Activated gamma-delta T cell treated with Interleukin-2 at 50 U/mL for 16 hours (primary cell): ENCODE results near the gene CCNG1.
A peak's percentile ranks its signal among the peaks of the same experiment; 100 is the strongest.
"Not testable (repeated sequence)": the region's sequence is repeated elsewhere in the genome, so short reads cannot be mapped to it uniquely, and the experiment has no call there.

Experiments used
- DNase-seq: peaks from one replicate; pipeline ENCODE4 v3.0.0-alpha.2; 2020

Gene CCNG1, protein sequence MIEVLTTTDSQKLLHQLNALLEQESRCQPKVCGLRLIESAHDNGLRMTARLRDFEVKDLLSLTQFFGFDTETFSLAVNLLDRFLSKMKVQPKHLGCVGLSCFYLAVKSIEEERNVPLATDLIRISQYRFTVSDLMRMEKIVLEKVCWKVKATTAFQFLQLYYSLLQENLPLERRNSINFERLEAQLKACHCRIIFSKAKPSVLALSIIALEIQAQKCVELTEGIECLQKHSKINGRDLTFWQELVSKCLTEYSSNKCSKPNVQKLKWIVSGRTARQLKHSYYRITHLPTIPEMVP

DNA sequence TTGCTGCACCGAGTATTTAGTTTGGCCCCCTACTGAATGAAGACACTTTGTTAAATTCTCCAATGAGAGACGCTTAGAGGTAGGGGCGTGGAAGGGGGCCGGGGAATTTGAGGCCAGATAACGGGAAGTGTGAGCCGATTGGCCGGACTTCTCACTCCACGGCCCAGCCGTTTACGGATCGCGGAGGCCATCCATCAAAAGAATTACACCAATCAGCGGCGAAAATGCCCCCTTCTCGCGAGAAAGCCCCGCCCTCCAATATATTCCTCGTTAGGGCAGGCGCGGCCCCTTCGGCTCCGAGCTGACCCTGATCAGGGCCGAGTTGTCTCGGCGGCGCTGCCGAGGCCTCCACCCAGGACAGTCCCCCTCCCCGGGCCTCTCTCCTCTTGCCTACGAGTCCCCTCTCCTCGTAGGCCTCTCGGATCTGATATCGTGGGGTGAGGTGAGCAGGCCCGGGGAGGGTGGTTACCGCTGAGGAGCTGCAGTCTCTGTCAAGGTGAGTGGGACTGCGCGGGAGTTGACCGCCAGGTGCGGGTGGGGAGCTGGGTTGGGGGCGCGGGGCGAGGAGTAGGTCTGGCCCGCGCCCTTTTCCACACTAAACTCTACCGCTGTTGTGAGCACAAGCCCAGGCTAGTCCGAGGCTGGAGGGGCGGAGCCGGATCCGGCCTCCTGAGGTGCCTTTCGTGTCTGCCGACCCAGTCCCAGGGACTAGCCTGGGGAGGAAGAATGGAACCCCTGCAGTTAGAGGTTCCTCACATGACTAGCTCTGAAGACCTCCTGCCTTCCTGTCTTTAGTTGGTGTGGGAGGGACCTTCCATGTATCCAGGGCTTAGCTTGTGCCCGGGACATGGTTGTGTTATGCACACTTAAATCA, at the start of gene CCNG1:
Gene CCNG1 (plus strand): TSS at position 287 of the 874 bp plus-strand sequence. CDS start 1,662 bp downstream, outside the sequence.
- DNase-seq = peak; percentile 86

DNA sequence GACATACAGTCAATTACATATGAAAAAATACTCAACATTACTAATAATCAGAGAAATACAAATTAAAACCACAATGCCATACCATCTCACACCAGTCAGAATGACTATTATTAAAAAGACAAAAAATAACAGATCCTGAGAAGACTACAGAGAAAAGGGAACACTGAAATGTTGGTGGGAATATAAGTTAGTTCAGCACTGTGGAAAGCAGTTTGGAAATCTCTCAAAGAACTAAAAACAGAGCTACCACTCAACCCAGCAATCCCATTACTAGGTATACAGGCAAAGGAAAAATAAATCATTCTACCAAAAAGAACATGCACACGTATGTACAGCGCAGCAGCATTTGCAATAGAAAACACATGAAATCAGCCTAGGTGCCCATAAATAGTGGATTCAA, 41.6 kb upstream of the CCNG1 start:
- no peak for DNase-seq

DNA sequence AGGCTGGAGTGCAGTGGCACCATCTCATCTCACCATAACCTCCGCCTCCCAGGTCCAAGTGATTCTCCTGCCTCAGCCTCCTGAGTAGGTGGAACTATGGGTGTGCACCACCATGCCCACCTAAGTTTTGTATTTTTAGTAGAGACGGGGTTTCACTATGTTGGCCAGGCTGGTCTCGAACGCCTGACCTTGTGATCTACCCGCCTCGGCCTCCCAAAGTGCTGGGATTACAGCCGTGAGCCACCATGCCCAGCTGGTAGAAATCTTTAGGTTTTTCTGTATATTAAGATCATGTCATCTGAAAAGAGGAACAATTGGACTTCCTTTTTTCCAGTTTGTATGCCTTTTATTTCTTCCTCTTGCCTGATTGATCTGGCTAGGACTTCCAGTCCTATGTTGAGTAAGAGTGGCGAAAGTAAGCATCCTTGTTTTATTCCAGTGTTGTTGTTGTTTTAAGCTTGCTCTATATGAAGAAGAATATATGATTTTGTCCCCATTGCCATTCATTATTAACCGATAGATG, 40.5 kb upstream of the CCNG1 start:
- DNase-seq = not testable (repeated sequence)

DNA sequence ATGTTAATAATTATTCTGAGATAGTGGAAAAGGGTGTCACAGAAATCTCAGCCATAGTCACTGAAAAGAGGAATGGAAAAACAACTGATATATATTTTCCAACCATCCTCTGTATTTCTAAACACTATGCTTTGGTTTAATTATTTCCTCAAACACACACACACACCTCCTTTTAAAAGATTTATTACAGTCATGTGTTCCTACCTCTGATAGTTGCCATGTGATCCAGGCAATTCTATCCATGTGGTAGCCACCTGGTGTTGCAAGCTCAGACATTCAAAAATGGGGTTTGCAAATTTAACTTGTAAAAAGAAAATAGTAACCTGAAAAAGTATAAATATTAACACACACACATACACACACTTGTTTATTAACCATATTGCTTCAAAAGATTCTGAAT, 40.0 kb upstream of the CCNG1 start:
- DNase-seq = no peak

DNA sequence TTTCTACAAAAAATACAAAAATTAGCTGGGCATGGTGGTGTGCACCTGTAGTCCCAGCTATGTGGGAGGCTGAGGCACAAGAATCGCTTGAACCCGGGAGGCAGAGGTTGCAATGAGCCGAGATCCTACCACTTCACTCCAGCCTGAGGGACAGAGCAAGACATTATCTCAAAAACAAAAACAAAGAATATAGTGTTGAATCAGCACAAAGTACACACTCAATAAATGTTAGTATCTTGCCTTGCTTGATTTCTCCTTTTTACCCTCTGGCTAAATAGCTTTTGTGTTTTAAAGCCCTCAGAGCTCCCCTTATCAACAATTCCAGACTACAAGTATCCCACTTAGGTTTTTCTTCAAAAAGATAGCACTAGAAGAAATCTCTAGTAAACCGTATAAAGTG, 37.5 kb upstream of the CCNG1 start:
- no peak for DNase-seq

DNA sequence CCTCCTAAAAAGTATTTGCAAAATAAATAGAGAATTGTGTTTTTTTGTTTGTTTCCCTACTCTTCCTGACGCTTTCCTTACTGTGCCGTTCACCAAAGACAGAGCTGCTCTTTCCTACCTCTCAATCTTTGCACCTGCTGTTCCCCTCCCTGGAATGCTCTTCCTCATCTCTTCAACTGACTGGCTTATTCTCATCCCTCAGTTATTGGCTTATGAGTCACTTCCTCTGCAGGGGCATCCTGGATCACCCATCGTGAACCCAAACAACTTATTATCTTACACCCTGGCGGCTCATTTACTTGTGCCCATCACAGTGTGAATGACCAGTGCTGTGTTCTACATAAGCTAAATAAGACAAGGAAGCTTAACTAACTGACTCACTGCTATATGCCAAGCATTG, 36.1 kb upstream of the CCNG1 start:
- no peak for DNase-seq

DNA sequence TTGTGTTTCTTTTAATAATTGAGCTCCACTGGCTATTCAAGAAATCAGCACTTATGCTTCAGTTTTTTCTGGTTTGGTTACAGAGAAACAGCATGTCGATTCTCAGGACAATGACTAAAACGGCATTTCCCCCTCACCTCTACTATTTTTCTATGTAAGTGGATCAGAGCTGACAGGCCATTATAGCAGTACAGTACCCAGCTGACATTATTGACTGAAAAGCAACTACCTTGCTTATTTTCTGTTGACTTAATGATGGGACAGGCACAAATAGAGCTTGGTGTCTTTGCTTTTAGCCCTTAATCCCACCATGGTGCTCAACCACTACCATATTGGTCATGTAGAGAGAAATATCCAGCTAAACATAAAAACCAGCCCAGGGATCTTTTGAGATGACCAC, 35.4 kb upstream of the CCNG1 start:
- DNase-seq = no peak

DNA sequence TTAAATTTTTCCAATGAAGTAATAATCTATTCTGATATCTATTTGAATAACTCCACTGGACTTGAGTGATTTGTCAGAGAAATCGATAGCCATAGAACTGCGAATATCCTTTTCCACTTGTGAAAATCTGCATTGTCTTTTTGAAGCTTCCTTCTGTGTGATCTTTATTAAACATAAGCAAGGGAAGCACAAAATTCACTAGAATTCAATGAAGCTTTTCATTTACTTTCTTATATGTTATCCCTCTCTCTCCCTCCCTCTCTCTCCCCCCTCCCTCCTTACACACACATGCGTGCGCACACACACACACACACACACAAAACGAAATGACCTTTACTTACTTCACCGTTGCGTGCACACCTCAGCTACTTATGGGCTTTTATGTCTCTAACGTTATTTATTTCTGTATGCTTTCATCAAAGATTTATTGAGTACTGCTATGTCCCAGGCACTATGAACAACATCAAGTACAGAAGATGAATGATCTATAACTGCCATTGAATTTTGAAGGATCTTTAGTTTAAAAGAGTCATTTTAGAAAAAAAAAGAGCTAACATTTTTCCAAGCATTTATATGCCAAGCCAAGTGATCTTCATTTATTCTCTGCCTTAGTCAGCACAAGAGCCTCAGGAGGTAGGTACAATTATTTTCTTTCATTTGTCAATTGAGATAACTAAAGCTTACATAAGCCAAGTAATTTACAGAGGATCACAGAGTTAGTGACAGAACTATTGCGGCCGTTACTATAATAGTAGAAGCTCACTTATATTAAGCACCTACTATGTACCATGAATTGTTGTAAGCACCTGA, 32.8 kb upstream of the CCNG1 start:
- DNase-seq = no peak

DNA sequence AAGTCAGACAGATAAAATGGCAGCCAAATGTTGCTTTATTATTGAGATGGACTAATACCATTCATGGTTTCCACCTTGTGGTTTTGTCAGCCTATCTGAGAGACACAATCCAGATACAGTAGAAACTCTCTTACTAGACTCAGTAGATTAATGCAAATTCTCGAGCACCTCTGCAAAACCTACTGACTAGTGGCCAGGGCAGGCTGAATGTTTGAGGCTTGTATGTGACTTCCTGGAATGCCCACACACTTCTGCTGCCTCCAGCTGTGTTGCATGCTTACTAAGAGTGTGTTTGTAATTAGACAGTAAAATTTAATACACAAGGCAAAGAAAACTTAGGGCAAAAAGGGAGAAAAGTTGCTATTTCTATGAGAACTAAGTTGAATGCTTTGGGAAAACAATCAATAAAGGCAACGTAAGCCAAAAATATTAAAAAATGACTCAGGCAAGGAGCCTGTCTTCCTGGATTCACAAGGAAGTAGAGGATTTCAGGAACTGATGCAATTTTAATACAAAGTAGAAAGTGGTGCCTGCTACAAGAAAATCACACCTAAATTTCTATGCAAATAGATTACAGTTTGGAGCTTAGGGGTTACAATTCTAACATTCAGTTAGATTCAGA, 30.2 kb upstream of the CCNG1 start:
- no peak for DNase-seq

DNA sequence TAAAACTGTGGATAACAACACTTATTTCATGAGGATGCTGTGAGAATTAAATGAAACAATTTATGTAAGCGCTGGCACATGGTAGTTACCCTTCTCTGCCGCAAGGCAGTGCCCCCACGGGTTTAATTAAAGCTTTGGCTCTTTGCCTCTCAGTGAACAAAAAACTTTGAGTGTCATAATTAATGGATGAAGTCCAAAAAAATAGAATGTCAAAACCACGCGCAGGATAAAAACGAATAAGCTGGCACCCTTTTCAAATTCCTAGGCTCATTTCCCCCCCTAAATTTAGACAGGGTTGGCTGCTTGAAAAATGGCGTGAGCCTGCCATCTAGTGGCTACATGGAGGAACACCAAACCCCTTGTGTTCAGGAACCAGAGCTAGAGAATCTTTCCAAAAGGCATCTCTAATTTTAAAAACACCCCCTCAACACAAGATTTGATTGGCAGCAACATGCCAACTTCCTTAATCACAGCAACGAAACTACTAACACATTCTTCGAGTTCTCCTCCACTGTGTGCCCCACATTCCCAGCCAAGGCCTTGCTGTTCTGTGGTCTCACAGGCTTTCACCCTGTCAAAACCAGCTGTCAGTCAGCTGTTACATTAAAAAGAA, 29.0 kb upstream of the CCNG1 start:
- DNase-seq = peak; percentile 58

DNA sequence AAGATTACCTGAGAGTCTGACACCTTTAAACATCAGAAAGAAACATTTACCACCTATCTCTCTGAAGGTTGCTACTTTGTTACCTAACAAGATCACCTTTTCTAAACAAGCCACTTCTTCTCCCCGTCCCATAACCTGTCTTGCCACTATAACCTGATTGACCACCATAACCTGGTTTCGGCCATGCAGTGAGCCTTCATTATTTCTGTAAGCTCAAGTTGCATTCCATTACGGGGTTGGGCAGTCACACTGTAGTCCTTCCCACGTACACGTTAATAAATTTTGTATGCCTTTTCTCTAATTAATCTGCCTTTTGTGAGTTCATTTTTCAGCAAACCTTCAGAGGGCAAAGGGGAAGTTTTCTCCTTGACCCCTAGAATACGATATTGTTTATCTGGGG, 28.0 kb upstream of the CCNG1 start:
- no peak for DNase-seq

DNA sequence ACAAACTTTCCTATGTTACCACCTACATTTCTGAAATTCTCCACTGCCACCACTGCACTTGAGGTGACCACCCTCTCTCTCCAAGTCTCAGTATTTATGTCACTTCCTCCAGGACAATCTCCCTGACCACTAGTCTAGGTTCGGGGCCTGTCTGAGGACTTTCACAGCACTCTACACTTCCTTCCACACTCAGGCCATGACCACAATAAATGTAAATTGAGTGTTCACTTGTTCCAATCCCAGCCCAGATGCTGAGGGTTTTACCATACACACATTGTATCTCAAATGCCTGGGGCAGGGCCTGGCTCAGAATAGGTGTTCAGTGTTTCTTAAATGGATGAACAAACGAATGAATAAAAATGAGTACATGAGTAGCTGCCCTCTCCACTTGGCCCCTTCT, 26.9 kb upstream of the CCNG1 start:
- no peak for DNase-seq

DNA sequence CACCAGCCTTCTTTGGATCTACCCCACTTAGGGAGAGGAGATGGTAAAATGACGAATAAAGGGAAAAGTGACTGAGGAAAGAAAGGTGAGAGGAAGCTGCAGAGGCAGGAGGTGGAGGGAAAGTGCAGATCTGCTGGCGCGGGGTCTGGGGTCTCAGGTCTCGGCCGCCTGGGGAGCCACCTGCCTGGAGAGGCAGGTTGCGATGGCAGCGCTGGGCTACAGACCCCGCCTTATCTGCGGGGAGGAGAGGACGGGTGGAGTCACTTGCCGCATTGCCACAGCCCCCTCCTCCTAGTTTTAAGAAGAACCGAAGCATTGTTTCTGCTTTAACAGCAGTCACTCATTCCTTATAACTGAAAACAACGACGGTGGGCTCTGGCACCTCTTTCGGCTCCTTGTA, 21.7 kb upstream of the CCNG1 start:
- not testable (repeated sequence) for DNase-seq

DNA sequence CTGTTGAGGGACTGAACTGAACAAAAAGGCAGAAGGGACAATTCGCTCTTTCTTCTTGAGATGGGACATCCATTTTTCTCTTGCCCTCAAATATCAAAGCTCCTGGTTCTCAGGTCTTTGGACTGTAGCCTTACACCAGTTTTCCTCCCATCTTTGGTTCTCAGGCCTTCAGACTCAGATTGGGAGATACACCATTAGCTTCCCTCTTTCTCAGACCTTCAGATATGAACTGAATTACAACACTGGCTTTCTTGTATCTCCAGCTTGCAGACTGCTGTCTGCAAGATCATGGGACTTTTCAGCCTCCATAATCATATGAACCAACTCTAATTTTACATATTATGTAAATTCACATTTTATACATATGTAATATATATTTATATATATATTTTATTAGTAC, 12.6 kb upstream of the CCNG1 start:
- no peak for DNase-seq

DNA sequence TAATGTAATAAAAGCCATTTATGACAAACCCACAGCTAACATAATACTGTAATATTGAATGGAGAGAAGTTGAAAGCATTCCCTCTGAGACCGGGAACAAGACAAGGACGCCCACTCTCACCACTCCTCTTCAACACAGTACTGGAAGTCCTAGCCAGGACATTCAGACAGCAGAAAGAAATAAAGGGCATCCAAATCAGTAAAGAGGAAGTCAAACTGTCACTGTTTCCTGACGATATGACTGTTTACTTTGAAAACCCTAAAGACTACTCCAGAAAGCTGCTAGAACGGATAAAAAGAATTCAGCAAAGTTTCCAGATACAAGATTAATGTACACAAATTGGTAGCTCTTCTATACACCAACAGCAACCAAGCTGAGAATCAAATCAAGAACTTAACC, 11.3 kb upstream of the CCNG1 start:
- not testable (repeated sequence) for DNase-seq

DNA sequence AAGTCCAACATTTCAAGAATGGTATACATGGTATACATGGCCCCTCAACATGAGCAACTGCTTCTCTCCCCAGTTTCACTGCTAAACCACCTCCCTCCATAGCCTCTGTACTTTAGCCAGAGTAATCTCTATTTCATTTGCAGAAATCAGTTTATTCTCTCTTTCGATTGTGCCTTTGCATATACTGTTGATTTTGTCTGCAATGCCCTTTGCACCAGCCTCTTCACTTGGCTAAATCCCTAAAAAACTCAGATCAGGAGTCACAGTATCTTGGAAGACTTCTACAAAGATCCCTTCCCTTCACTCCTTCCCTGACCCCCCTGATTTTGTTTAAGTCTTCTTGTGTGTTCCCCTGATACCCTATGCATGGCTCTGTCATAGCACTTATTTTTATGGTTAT, 4.9 kb upstream of the CCNG1 start:
- DNase-seq = no peak

DNA sequence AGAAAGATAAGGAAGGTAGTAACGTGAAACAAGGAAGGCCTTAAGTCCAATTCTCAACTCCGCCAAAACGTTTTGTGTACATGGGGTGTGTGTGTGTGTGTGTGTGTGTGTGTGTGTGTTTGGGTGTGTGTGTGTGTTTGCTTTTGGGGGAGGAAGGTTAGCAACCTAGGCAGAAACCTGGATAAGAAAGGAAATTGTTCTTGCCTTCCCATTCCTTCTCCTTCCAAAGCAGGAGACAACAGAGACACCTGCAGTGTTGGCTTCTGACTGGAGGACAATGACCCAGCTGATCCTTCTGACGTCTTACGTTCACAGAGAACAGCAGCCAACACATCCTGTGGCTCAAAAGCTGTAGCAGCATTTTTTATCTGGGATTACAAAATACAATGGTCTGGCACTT, 4.1 kb upstream of the CCNG1 start:
- DNase-seq = no peak

DNA sequence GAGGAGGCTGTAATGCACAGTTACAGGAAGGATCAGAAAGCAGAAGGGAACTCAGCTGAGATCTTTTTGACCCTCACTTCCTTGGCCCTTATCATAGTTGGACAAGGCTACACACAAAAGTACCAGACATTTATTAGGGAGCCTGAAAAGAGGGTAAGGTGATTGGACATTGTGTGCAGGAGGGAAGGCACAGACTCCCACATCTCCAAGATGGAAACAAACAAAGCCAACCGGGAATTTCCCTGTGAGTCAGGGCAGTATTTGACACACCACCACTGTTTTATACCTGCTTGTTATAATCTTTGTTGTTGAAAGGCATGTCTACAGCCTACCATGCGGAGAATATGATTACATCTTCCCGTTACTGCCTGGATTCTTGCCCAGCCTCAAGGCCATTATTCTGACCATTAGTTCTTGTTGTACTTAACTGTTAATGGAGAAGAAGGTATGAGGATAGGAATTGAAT, 3.0 kb upstream of the CCNG1 start:
- no peak for DNase-seq

DNA sequence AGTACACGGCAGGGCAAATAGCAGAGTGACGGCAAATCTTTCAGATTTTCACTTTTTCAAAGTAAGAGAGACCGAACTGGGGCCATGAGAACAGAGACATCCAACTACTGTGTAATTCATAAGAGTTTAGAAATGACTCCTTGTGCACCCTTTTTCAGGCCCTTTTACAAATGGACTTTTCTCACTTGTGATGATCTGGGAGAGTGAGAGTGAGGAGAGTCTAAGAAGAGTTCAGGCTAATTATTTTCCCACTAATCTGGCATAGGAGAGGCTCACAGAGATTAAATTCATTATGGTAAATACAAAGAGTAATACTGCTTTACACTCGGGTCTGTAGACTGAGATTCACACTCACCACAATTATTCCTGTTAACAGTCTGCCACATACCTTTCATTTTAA, 880 bp upstream of the CCNG1 start:
- no peak for DNase-seq

DNA sequence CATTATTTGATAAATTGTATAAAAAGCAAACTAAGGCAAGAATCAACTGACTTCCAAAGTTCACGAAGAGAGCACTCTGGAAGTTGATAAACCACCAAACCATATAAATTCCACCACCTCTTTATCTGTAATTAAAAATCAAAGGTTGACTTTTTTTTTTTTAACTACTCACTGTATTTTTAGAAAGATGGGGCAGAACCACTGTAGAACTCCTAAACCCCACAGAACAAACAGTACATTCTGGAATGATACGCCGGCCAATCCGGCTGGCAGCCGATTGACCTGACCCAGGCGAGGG, 435 bp upstream of the CCNG1 start:
- DNase-seq = no peak

DNA sequence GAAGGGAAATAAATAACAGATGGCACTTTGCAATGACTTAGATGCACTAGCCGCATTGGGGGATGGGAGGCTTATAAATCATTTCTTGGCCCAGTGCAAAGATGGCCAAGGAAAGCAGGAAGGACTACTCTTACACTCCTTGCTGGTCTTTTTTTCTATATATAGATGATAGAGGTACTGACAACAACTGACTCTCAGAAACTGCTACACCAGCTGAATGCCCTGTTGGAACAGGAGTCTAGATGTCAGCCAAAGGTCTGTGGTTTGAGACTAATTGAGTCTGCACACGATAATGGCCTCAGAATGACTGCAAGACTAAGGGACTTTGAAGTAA, 1.7 kb downstream of the CCNG1 start:
- DNase-seq = no peak

DNA sequence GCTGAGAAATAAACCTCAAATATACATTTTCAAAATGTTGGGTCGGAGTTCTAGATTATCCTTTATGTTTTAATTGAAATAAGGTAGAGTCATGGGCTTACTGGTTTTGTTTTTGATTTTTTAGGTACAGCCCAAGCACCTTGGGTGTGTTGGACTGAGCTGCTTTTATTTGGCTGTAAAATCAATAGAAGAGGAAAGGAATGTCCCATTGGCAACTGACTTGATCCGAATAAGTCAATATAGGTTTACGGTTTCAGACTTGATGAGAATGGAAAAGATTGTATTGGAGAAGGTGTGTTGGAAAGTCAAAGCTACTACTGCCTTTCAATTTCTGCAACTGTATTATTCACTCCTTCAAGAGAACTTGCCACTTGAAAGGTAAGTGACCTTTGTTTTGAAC, 3.6 kb downstream of the CCNG1 start:
- no peak for DNase-seq

DNA sequence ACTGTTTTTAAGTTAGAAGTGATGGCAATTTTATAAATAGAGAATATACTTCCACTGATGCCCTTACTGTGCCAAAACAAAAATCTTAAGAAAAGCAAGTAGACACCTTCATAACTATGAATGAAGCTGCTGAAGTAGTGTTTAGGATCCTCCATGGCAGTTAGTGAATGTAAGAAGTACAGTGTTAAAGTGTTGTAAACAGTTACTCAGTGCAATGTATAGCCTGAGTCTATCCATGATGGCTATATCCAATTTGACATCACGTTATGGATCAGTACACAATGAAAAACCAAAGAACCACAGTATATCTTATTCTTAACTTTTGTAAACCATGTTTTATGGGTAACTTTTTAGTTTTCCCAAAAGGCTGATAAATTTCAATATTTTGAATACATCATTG, 7.1 kb downstream of the CCNG1 start:
- no peak for DNase-seq
